Caco-2 (cell line): ENCODE measurements around the gene DNASE1. TPM values are rescaled to one million over a fixed set of nuclear protein-coding genes. Genes with fewer than 3 reads are reported as not detected.

Experiments
- BruUV-seq: library from RNA; stranded (reverse); fragments of 400-500 nt; replicated peaks from 2 replicates; lab custom pipeline; 2021; lab: Mats Ljungman, UMichigan
- CTCF ChIA-PET: fragments of 300-600 bp; sonication (Branson Sonifier 250); formaldehyde crosslinking; loops from one replicate; lab custom pipeline; 2022; ENCODE audit warnings: antibody characterized with exemption; lab: Charles Lee
- POLR2A ChIA-PET: fragments of 300-600 bp; sonication (Branson Sonifier 250); formaldehyde crosslinking; loops from one replicate; lab custom pipeline; 2022; ENCODE audit warnings: antibody characterized with exemption; lab: Charles Lee
- DNase-seq, 2 experiments: peaks; one replicate each; pipeline versions ENCODE4 v3.0.0 to v3.0.0-alpha.2; 2020 to 2022
- H3K27me3 ChIP-seq: replicated peaks from 2 replicates; pipeline ENCODE4 v1.6.0; 2011; ENCODE audit warnings: low read length; ENCODE audit not compliant: control insufficient read depth, insufficient read depth
- H3K36me3 ChIP-seq: 2 replicates; pipeline ENCODE4 v1.5.1; 2011; ENCODE audit warnings: low read length; ENCODE audit not compliant: control insufficient read depth, insufficient read depth
- H3K4me1 ChIP-seq: fragments of 250-450 bp; sonication (Bioruptor Pico); 2 replicates; pipeline ENCODE4 v1.5.1; 2020; ENCODE audit warnings: mild to moderate bottlenecking
- H3K4me3 ChIP-seq: 2 replicates; pipeline ENCODE4 v1.5.1; 2011; ENCODE audit warnings: low read depth, mild to moderate bottlenecking, control low read depth, low read length
- H3K9me3 ChIP-seq: fragments of 250-450 bp; sonication (Bioruptor Pico); 2 replicates; pipeline ENCODE4 v1.5.1; 2020; ENCODE audit warnings: mild to moderate bottlenecking, moderate library complexity
- H3K27ac Mint-ChIP-seq: one replicate; pipeline ENCODE4 v1.8.0; 2022; ENCODE audit warnings: mixed read lengths; ENCODE audit not compliant: unreplicated experiment
- H3K27me3 Mint-ChIP-seq: one replicate; pipeline ENCODE4 v1.8.0; 2022; ENCODE audit warnings: mixed read lengths; ENCODE audit not compliant: insufficient read depth, unreplicated experiment
- H3K36me3 Mint-ChIP-seq: one replicate; pipeline ENCODE4 v1.8.0; 2022; ENCODE audit warnings: mild to moderate bottlenecking, mixed read lengths; ENCODE audit not compliant: insufficient read depth, unreplicated experiment
- H3K4me1 Mint-ChIP-seq: one replicate; pipeline ENCODE4 v1.8.0; 2022; ENCODE audit warnings: low read depth, mixed read lengths; ENCODE audit not compliant: unreplicated experiment
- H3K4me3 Mint-ChIP-seq: one replicate; pipeline ENCODE4 v1.8.0; 2022; ENCODE audit warnings: mild to moderate bottlenecking, moderate library complexity, mixed read lengths; ENCODE audit not compliant: unreplicated experiment
- H3K9me3 Mint-ChIP-seq: one replicate; pipeline ENCODE4 v1.8.0; 2022; ENCODE audit warnings: mixed read lengths; ENCODE audit not compliant: unreplicated experiment
- CTCF ChIP-seq, 2 experiments: fragments of 200-600 bp in 1 of 2; IDR thresholded peaks; 1 replicate in 1 of 2; 2 replicates in 1 of 2; pipeline versions ENCODE4 v1.5.1 to v1.8.0; 2011 to 2022; ENCODE audit warnings: antibody characterized with exemption in 1 of 2, control low read depth in 1 of 2, inconsistent platforms in 1 of 2, low read depth in 1 of 2, low read length in 1 of 2, mild to moderate bottlenecking in 1 of 2, moderate library complexity in 1 of 2; ENCODE audit not compliant: insufficient read depth in 1 of 2, severe bottlenecking in 1 of 2, unreplicated experiment in 1 of 2
- intact Hi-C: fragments of 100-400 bp; cut with micrococcal nuclease; formaldehyde crosslinking; loops from one replicate; pipeline ENCODE4 v1.10.0; 2022; ENCODE audit not compliant: unreplicated experiment
- total RNA-seq: library from RNA; stranded (reverse); gene quantifications from 2 replicates; pipeline ENCODE4 v1.2.3, GENCODE V29; 2022

Gene DNASE1
- total RNA-seq, 1 experiment from 2014 or later = 26.2 TPM

GRCh38 chr16:3650631-3651265 lies 3.7 kb upstream of the DNASE1 start:
- CTCF ChIA-PET = no interaction called here
- Histone ChIP-seq H3K27me3 (no peaks in the 10 kb centered on the region), H3K4me1 (peaks cover 35% of the 10 kb centered on the region), H3K9me3 (no peaks in the 10 kb centered on the region), H3K36me3 (peaks cover 3% of the 10 kb centered on the region), H3K4me3 (no peak overlapping the region)
- POLR2A ChIA-PET = no interaction called here
- Mint-ChIP-seq H3K4me3 (no peak overlapping the region), H3K27ac (no peak overlapping the region), H3K9me3 (no peaks in the 10 kb centered on the region), H3K4me1 (peaks cover 23% of the 10 kb centered on the region), H3K36me3 (peaks cover 57% of the 10 kb centered on the region), H3K27me3 (no peaks in the 10 kb centered on the region)
- BruUV-seq = no TSS peak
- intact Hi-C loops = no loop called here
- DNase-seq = no peak
- TF ChIP-seq CTCF (IDR thresholded peaks at IDR 0.05; ENCODE audit: insufficient read depth in 1 of 2, low read depth in 1 of 2, low read length in 1 of 2, severe bottlenecking in 1 of 2, unreplicated experiment in 1 of 2) = no peak

- H3K4me1 Mint-ChIP-seq = peaks cover 14% of the 10 kb centered on the region
- H3K4me3 Mint-ChIP-seq = no peak overlapping the region
Measured at GRCh38 chr16:3651461-3652372, 2.8 kb upstream of the DNASE1 start.

More at GRCh38 chr16:3651461-3652372, 2.8 kb upstream of the DNASE1 start:
- no peaks in the 10 kb centered on the region for H3K27me3 ChIP-seq
- peaks cover 56% of the 10 kb centered on the region for H3K36me3 Mint-ChIP-seq
- peaks cover 3% of the 10 kb centered on the region for H3K36me3 ChIP-seq
- POLR2A ChIA-PET = no interaction called here
- no peak overlapping the region for H3K4me3 ChIP-seq
- CTCF ChIA-PET = interaction anchor here (0.5 kb wide), 1 partner anchor 32 kb away, joined by 7 read pairs; no protein-coding TSS in a partner anchor
- no peaks in the 10 kb centered on the region for H3K9me3 Mint-ChIP-seq
- intact Hi-C loops = no loop called here
- H3K27ac Mint-ChIP-seq = peak overlapping the region; percentile 51
- TF ChIP-seq CTCF (IDR thresholded peaks at IDR 0.05; ENCODE audit: insufficient read depth in 1 of 2, low read depth in 1 of 2, low read length in 1 of 2, severe bottlenecking in 1 of 2, unreplicated experiment in 1 of 2) = no peak
- BruUV-seq = no TSS peak
- H3K9me3 ChIP-seq = no peaks in the 10 kb centered on the region
- no peak for DNase-seq
- H3K27me3 Mint-ChIP-seq = no peaks in the 10 kb centered on the region
- H3K4me1 ChIP-seq = peaks cover 32% of the 10 kb centered on the region
